ENCODE data around the gene SLC6A13.
"Not testable (repeated sequence)": the region's sequence is repeated elsewhere in the genome, so short reads cannot be mapped to it uniquely, and the experiment has no call there.

SLC6A13 gene

GRCh38 chr12:263574-263973 is 938 bp upstream of the SLC6A13 start:
- DNase-seq: no peak

- DNase-seq: no peak
Observed at GRCh38 chr12:262113-262512, 523 bp downstream of the SLC6A13 start.

GRCh38 chr12:257521-258321 is 4.9 kb downstream of the SLC6A13 start:
- no peak for DNase-seq

- no peak for DNase-seq
Observed at GRCh38 chr12:256958-257357, 5.7 kb downstream of the SLC6A13 start.

- no peak for DNase-seq
Observed at GRCh38 chr12:256225-256624, 6.4 kb downstream of the SLC6A13 start.

- DNase-seq: no peak
Observed at GRCh38 chr12:254912-255311, 7.7 kb downstream of the SLC6A13 start.

- DNase-seq: no peak
Observed at GRCh38 chr12:254039-254438, 8.6 kb downstream of the SLC6A13 start.

- DNase-seq: no peak
Observed at GRCh38 chr12:253116-253831, 9.4 kb downstream of the SLC6A13 start.

- no peak for DNase-seq
Observed at GRCh38 chr12:252636-253035, 10.0 kb downstream of the SLC6A13 start.

GRCh38 chr12:247271-247670 is 15.4 kb downstream of the SLC6A13 start:
- DNase-seq: no peak

GRCh38 chr12:243381-243780 is 19.3 kb downstream of the SLC6A13 start:
- DNase-seq: no peak

GRCh38 chr12:242496-242895 is 20.1 kb downstream of the SLC6A13 start:
- DNase-seq: no peak

- no peak for DNase-seq
Observed at GRCh38 chr12:241266-241665, 21.4 kb downstream of the SLC6A13 start.

- no peak for DNase-seq
Observed at GRCh38 chr12:240566-240965, 22.1 kb downstream of the SLC6A13 start.

GRCh38 chr12:238736-239398 is 23.8 kb downstream of the SLC6A13 start:
- DNase-seq: no peak

- no peak for DNase-seq
Observed at GRCh38 chr12:238116-238515, 24.5 kb downstream of the SLC6A13 start.

- no peak for DNase-seq
Observed at GRCh38 chr12:237026-237815, 25.4 kb downstream of the SLC6A13 start.

GRCh38 chr12:236445-236844 is 26.2 kb downstream of the SLC6A13 start:
- no peak for DNase-seq

GRCh38 chr12:235967-236366 is 26.7 kb downstream of the SLC6A13 start:
- DNase-seq: not testable (repeated sequence)

- DNase-seq: no peak
Observed at GRCh38 chr12:234891-235415, 27.7 kb downstream of the SLC6A13 start.

- no peak for DNase-seq
Observed at GRCh38 chr12:234019-234418, 28.6 kb downstream of the SLC6A13 start.

GRCh38 chr12:233615-233968 is 29.0 kb downstream of the SLC6A13 start:
- DNase-seq: no peak
